CD4-positive, CD25-positive, alpha-beta regulatory T cell (primary cell): Measurements from ENCODE around the gene TMEM182. TPM values are rescaled to one million over a fixed set of nuclear protein-coding genes. Genes with fewer than 3 reads are reported as not detected.

ENCODE experiments used
- ATAC-seq, 2 donors: fragments of 150-1000 bp; cut with Tn5 transposase; one replicate each; pipeline ENCODE4 v1.10.0; 2021; ENCODE audit warnings: low read depth in 2 of 2, moderate number of reproducible peaks in 2 of 2, moderate library complexity in 1 of 2
- DNase-seq, 3 donors: peaks; one replicate each; pipeline versions ENCODE4 v3.0.0 to v3.0.0-alpha.2; 2012 to 2022; ENCODE audit warnings: mixed read lengths in 1 of 3
- H3K27ac ChIP-seq: one replicate; pipeline ENCODE4 v1.7.0; 2013; ENCODE audit warnings: mild to moderate bottlenecking, low read length; ENCODE audit not compliant: insufficient read depth, poor library complexity, severe bottlenecking
- H3K27me3 ChIP-seq: one replicate; pipeline ENCODE4 v1.7.0; 2013; ENCODE audit warnings: low read length; ENCODE audit not compliant: control insufficient read depth, insufficient read depth
- H3K36me3 ChIP-seq: one replicate; pipeline ENCODE4 v1.7.0; 2013; ENCODE audit warnings: mild to moderate bottlenecking, low read length, moderate library complexity; ENCODE audit not compliant: control insufficient read depth, insufficient read depth
- H3K4me1 ChIP-seq: 2 replicates; pipeline ENCODE4 v1.7.0; 2013; ENCODE audit warnings: mild to moderate bottlenecking, low read length; ENCODE audit not compliant: insufficient read depth, control insufficient read depth, poor library complexity, severe bottlenecking
- H3K4me3 ChIP-seq: one replicate; pipeline ENCODE4 v1.7.0; 2013; ENCODE audit warnings: low read depth, mild to moderate bottlenecking, low read length, moderate library complexity
- H3K9me3 ChIP-seq, 2 experiments: 1 replicate in 1 of 2; 2 replicates in 1 of 2; pipeline ENCODE4 v1.7.0; 2013; ENCODE audit warnings: low read length in 2 of 2, mild to moderate bottlenecking in 1 of 2, moderate library complexity in 1 of 2; ENCODE audit not compliant: control insufficient read depth in 2 of 2
- H3K27ac Mint-ChIP-seq, 3 donors: one replicate each; pipeline ENCODE4 v1.8.0; 2020 to 2022; ENCODE audit warnings: mild to moderate bottlenecking in 3 of 3, mixed read lengths in 3 of 3, moderate library complexity in 2 of 3
- H3K27me3 Mint-ChIP-seq: one replicate; pipeline ENCODE4 v1.8.0; 2022; ENCODE audit warnings: mild to moderate bottlenecking, mixed read lengths
- H3K36me3 Mint-ChIP-seq: one replicate; pipeline ENCODE4 v1.8.0; 2020; ENCODE audit warnings: mixed read lengths
- H3K4me1 Mint-ChIP-seq, 4 donors: one replicate each; pipeline ENCODE4 v1.8.0; 2020 to 2022; ENCODE audit warnings: mixed read lengths in 4 of 4, mild to moderate bottlenecking in 1 of 4
- H3K4me3 Mint-ChIP-seq, 4 donors: one replicate each; pipeline ENCODE4 v1.8.0; 2020 to 2022; ENCODE audit warnings: mild to moderate bottlenecking in 4 of 4, mixed read lengths in 4 of 4, moderate library complexity in 3 of 4
- H3K9me3 Mint-ChIP-seq, 7 donors: one replicate each; pipeline ENCODE4 v1.8.0; 2020 to 2022; ENCODE audit warnings: mixed read lengths in 7 of 7, mild to moderate bottlenecking in 3 of 7, moderate library complexity in 2 of 7
- polyA plus RNA-seq, 4 donors: library from polyadenylated mRNA; unstranded; fragments of 300-500 nt; fragmentation: Illumina TruSeq; gene quantifications; one replicate each; pipeline ENCODE4 v1.2.3, GENCODE V29; 2021
- total RNA-seq: library from RNA; stranded (reverse); gene quantifications from one replicate; pipeline ENCODE4 v1.2.3, GENCODE V29; 2022

Gene TMEM182
- total and polyA plus RNA-seq, 5 donors from 2014 or later: 3.3 to 6.5 (median 4.4) TPM

- Mint-ChIP-seq H3K9me3 (peaks cover 0 to 9% (median 0%) of the 10 kb centered on the region in 7 donors), H3K27me3 (peaks cover 7% of the 10 kb centered on the region), H3K27ac (no peak overlapping the region), H3K36me3 (peaks cover 12% of the 10 kb centered on the region), H3K4me1 (peaks cover 0 to 1% (median 0%) of the 10 kb centered on the region in 4 donors), H3K4me3 (no peak overlapping the region)
- Histone ChIP-seq H3K36me3 (no peaks in the 10 kb centered on the region), H3K4me3 (no peak overlapping the region), H3K27ac (no peak overlapping the region), H3K9me3 (no peaks in the 10 kb centered on the region), H3K4me1 (no peaks in the 10 kb centered on the region), H3K27me3 (peaks cover 4% of the 10 kb centered on the region)
- no peak for ATAC-seq
- DNase-seq: no peak
Observed at GRCh38 chr2:102850888-102851287, 89.1 kb downstream of the TMEM182 start.

DNA sequence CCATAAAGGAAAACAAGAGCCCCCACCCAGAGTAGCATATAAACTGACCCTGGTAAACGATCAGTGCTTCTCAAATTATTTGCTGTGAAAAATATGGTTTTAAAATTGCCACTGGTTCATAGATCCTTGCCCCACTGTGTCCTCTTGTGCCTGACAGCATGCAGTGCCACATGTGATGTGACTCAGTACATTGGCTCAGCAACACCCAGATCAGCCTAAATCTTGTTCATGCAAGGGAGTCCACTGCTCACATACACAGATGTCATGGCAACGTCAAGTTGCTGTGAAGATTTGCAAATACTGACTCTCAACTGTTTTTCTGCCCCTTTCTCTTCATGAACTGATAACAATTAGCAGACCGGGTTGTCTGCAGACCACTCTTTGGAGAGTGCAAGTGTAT is 91.0 kb downstream of the TMEM182 start:
- Mint-ChIP-seq H3K27ac (no peak overlapping the region), H3K36me3 (peaks cover 8% of the 10 kb centered on the region), H3K4me1 (peaks cover 0 to 1% (median 0%) of the 10 kb centered on the region in 4 donors), H3K9me3 (peaks cover 0 to 9% (median 0%) of the 10 kb centered on the region in 7 donors), H3K27me3 (peaks cover 4% of the 10 kb centered on the region), H3K4me3 (no peak overlapping the region)
- no peak for DNase-seq
- Histone ChIP-seq H3K9me3 (no peaks in the 10 kb centered on the region), H3K36me3 (no peaks in the 10 kb centered on the region), H3K4me1 (no peaks in the 10 kb centered on the region), H3K27me3 (peaks cover 4% of the 10 kb centered on the region), H3K4me3 (no peak overlapping the region), H3K27ac (no peak overlapping the region)
- ATAC-seq: no peak

Other genes starting within 250 kb of the TMEM182 start
- not detected for gene SLC9A2, start 142.5 kb upstream of the TMEM182 start, total RNA-seq
- gene SLC9A2, start 142.5 kb upstream of the TMEM182 start, polyA plus RNA-seq: not detected